GM10847 (cell line): ENCODE measurements around the gene LRRC47.

Experiments
- POLR2A ChIP-seq: IDR thresholded peaks from 2 replicates; pipeline ENCODE4 v1.6.1; 2011; ENCODE audit not compliant: insufficient read length; ENCODE audit errors: extremely low read depth

Gene LRRC47

GRCh38 chr1:3817821-3818597 is 21.7 kb upstream of the LRRC47 start:
- no peak for TF ChIP-seq POLR2A

- TF ChIP-seq POLR2A = no peak
Measured at GRCh38 chr1:3817138-3817740, 20.9 kb upstream of the LRRC47 start.

GRCh38 chr1:3816331-3817137 is 20.2 kb upstream of the LRRC47 start:
- TF ChIP-seq POLR2A = no peak

- TF ChIP-seq POLR2A = no peak
Measured at GRCh38 chr1:3814771-3815561, 18.7 kb upstream of the LRRC47 start.

- TF ChIP-seq POLR2A = no peak
Measured at GRCh38 chr1:3814065-3814464, 17.8 kb upstream of the LRRC47 start.

GRCh38 chr1:3811595-3811911 is 15.3 kb upstream of the LRRC47 start:
- TF ChIP-seq POLR2A = no peak

- TF ChIP-seq POLR2A = no peak
Measured at GRCh38 chr1:3809680-3810079, 13.4 kb upstream of the LRRC47 start.

GRCh38 chr1:3807769-3808168 is 11.5 kb upstream of the LRRC47 start:
- no peak for TF ChIP-seq POLR2A

GRCh38 chr1:3805038-3805437 is 8.7 kb upstream of the LRRC47 start:
- TF ChIP-seq POLR2A = no peak

GRCh38 chr1:3803905-3804626 is 7.8 kb upstream of the LRRC47 start:
- TF ChIP-seq POLR2A = no peak

GRCh38 chr1:3799976-3800685 is 3.8 kb upstream of the LRRC47 start:
- TF ChIP-seq POLR2A = no peak

- TF ChIP-seq POLR2A = no peak
Measured at GRCh38 chr1:3795453-3796214, 664 bp downstream of the LRRC47 start.

GRCh38 chr1:3790952-3791351 is 5.3 kb downstream of the LRRC47 start:
- no peak for TF ChIP-seq POLR2A

GRCh38 chr1:3790500-3790923 is 5.8 kb downstream of the LRRC47 start:
- no peak for TF ChIP-seq POLR2A
